ENCODE data around the gene TUFT1.
A peak's percentile ranks its signal among the peaks of the same experiment; 100 is the strongest.

Gene TUFT1

GRCh38 chr1:151618470-151618869, 78.4 kb downstream of the TUFT1 start:
- POLR2A ChIA-PET: interaction anchor here (0.6 to 0.8 kb wide), 2 partner anchors 18 to 110 kb away, joined by 6 read pairs; no protein-coding TSS in a partner anchor
- H3K36me3 ChIP-seq (ENCODE audit: control insufficient read depth in 2 of 2, insufficient read depth in 1 of 2, low read length in 2 of 2): peaks cover 0 to 7% of the 10 kb centered on the region in 2 experiments; a peak in 2 of 3 replicates
- peaks cover 38% of the 10 kb centered on the region for H3K4me1 ChIP-seq (ENCODE audit: control insufficient read depth, insufficient read depth, low read length)
- no peaks in the 10 kb centered on the region for H3K9me3 ChIP-seq (ENCODE audit: control insufficient read depth, insufficient read depth, low read depth, low read length)
- no peak overlapping the region for H3K4me3 ChIP-seq (ENCODE audit: low read depth, low read length)
- H3K27ac ChIP-seq (ENCODE audit: extremely low read depth, low read depth, low read length): no peak overlapping the region
- CTCF ChIA-PET: interaction anchor here (0.7 to 0.9 kb wide), 2 partner anchors 22 to 62 kb away, joined by 3 read pairs; no protein-coding TSS in a partner anchor
- no peak for TF ChIP-seq HOXD13 (CRISPR knock-in tag; IDR thresholded peaks at IDR 0.05; ENCODE audit: borderline replicate concordance)
- no peak for TF ChIP-seq ZNF169 (tag by site-specific recombination; IDR thresholded peaks at IDR 0.05)
- TF ChIP-seq TSHZ1 (tag by site-specific recombination; IDR thresholded peaks at IDR 0.05; ENCODE audit: borderline replicate concordance): 0 out of 2 replicates have a peak, but pooled peaks have one; percentile 27
- no peak for TF ChIP-seq ZNF398 (tag by site-specific recombination; IDR thresholded peaks at IDR 0.05)
- no peak for TF ChIP-seq INSM2 (tag by site-specific recombination; IDR thresholded peaks at IDR 0.05)
- TF ChIP-seq HOXA7 (CRISPR knock-in tag; IDR thresholded peaks at IDR 0.05; ENCODE audit: borderline replicate concordance): no peak
- TF ChIP-seq WT1 (tag by site-specific recombination; IDR thresholded peaks at IDR 0.05): 0 out of 2 replicates have a peak, but pooled peaks have one; percentile 49
- TF ChIP-seq PRDM6 (tag by site-specific recombination; IDR thresholded peaks at IDR 0.05): peak; percentile 96
- TF ChIP-seq ZNF488 (tag by site-specific recombination; IDR thresholded peaks at IDR 0.05): no peak
- no peak for TF ChIP-seq ZNF626 (tag by site-specific recombination; IDR thresholded peaks at IDR 0.05)
- TF ChIP-seq ZNF350 (tag by site-specific recombination; IDR thresholded peaks at IDR 0.05): no peak
- TF ChIP-seq ZNF24 (tag by site-specific recombination; IDR thresholded peaks at IDR 0.05): no peak
- TF ChIP-seq REPIN1 (tag by site-specific recombination; IDR thresholded peaks at IDR 0.05; ENCODE audit: low read depth): no peak
- no peak for TF ChIP-seq ZNF324 (tag by site-specific recombination; IDR thresholded peaks at IDR 0.05)
- TF ChIP-seq IKZF3 (tag by site-specific recombination; IDR thresholded peaks at IDR 0.05): peak; percentile 29; the same call in 1 of the 2 replicates
- no peak for TF ChIP-seq ZNF561 (tag by site-specific recombination; IDR thresholded peaks at IDR 0.05; ENCODE audit: borderline replicate concordance)
- TF ChIP-seq GLIS1 (tag by site-specific recombination; IDR thresholded peaks at IDR 0.05): no peak
- TF ChIP-seq ZNF239 (tag by site-specific recombination; IDR thresholded peaks at IDR 0.05): no peak
- no peak for TF ChIP-seq ZNF48 (tag by site-specific recombination; IDR thresholded peaks at IDR 0.05)
- no peak for TF ChIP-seq ZNF292 (tag by site-specific recombination; IDR thresholded peaks at IDR 0.05; ENCODE audit: borderline replicate concordance, low read depth)
- no peak for TF ChIP-seq HIC1 (tag by site-specific recombination; IDR thresholded peaks at IDR 0.05)
- peak; percentile 42 for TF ChIP-seq FEZF1 (tag by site-specific recombination; IDR thresholded peaks at IDR 0.05)
- TF ChIP-seq ZNF404 (tag by site-specific recombination; IDR thresholded peaks at IDR 0.05): no peak
- no peak for TF ChIP-seq ZNF658 (tag by site-specific recombination; IDR thresholded peaks at IDR 0.05)
